ENCODE results near the gene TRMT112. TPM values are rescaled to one million over a fixed set of nuclear protein-coding genes. Genes with fewer than 3 reads are reported as not detected.

TRMT112 gene
- total RNA-seq, 2 donors from 2014 or later, result 171 to 203 TPM

DNA sequence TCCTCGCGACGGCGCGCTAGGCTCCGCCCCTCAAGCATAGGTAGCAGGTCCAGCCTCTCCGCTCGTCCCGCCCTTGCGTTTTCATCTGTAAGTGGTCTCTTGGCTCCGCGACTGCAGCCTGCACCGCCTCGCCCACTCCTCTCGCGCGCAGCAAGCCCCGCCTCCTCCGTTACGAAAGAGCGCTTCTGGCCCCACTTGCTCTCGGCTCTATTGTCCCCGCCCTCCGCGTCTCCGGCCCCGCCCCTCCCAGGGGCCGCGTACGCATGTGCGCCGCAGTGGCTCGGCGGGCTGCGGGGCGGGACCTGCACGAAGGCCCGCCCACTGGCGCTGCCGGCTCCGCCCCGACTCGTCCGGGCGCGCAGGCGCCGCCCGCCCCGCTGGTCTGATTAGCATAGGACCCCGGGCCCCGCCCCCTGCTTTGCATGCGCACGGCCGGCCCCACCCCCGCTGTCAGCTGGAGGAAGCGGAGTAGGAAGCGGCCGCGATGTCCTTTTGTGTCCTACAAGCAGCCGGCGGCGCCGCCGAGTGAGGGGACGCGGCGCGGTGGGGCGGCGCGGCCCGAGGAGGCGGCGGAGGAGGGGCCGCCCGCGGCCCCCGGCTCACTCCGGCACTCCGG is 12.2 kb downstream of the TRMT112 start, which contains the start of gene ESRRA:
TSS of gene ESRRA (plus strand) at position 450 of the 616 bp plus-strand sequence. CDS start 1,656 bp downstream, outside the sequence.
- ATAC-seq (peak; percentile 89 to 93), DNase-seq (ENCODE audit: low spot score) (peak; percentile 100)
- no peaks in the 10 kb centered on the region for H3K9me3 Mint-ChIP-seq
- peak within 1 kb of the TSS; percentile 99 for H3K4me3 Mint-ChIP-seq
- peaks cover 5% of the 10 kb centered on the region for H3K36me3 Mint-ChIP-seq
- peak within 1 kb of the TSS; percentile 88 to 94 for H3K27ac Mint-ChIP-seq
- peaks cover 7 to 8% of the 10 kb centered on the region in 2 donors for H3K27me3 Mint-ChIP-seq
- peaks cover 23 to 31% of the 10 kb centered on the region in 2 donors for H3K4me1 Mint-ChIP-seq (ENCODE audit: low read depth in 2 of 2)

DNA sequence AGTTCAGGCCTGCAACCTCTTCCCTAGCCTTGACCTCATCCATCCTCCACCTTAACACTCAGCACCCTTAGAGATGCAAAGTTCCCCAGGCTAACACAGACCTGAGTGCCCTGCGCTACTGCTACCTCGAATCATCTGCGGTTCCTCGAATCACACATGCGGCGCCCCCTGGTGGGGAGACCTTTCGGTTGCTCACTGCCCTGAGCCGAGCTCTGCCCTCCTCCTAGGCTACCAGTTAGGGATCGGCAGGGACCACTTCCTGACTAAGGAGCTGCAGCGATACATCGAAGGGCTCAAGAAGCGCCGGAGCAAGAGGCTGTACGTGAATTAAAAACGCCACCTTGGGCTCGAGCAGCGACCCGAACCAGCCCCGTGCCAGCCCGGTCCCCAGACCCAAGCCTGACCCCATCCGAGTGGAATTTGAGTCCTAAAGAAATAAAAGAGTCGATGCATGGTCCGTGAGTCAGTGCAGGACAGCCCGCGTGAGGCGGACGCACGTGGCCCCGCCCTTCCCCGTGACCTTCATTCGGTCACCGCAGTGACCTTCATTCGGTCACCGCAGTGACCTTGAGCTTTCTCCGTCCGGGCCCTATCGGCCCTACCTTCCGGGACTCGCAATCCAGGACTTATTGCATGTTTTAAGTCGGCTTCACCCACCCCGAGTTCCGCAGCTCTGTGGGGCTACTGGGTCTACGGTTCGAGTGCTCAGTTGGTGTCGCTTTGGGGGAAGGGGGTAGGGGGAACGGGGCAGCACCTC is 12.9 kb downstream of the TRMT112 start:
- Mint-ChIP-seq H3K27ac (peak overlapping the region; percentile 88 to 93), H3K36me3 (peaks cover 5% of the 10 kb centered on the region), H3K27me3 (peaks cover 10 to 14% of the 10 kb centered on the region in 2 donors), H3K4me3 (peak overlapping the region; percentile 96), H3K9me3 (no peaks in the 10 kb centered on the region), H3K4me1 (ENCODE audit: low read depth in 2 of 2) (peaks cover 27 to 35% of the 10 kb centered on the region in 2 donors)
- DNase-seq (ENCODE audit: low spot score) (peak; percentile 92), ATAC-seq (peak; percentile 46 to 52)

GRCh38 chr11:64304032-64304315 is 13.4 kb downstream of the TRMT112 start:
- Mint-ChIP-seq H3K36me3 (peaks cover 5% of the 10 kb centered on the region), H3K4me3 (peak overlapping the region; percentile 96), H3K9me3 (no peaks in the 10 kb centered on the region), H3K27me3 (peaks cover 10 to 15% of the 10 kb centered on the region in 2 donors), H3K27ac (peak overlapping the region; percentile 88 to 93), H3K4me1 (ENCODE audit: low read depth in 2 of 2) (peaks cover 27 to 35% of the 10 kb centered on the region in 2 donors)
- ATAC-seq (no peak), DNase-seq (ENCODE audit: low spot score) (no peak)

- peaks cover 27 to 35% of the 10 kb centered on the region in 2 donors for H3K4me1 Mint-ChIP-seq (ENCODE audit: low read depth in 2 of 2)
- H3K9me3 Mint-ChIP-seq, result no peaks in the 10 kb centered on the region
- DNase-seq (ENCODE audit: low spot score), result no peak
- H3K36me3 Mint-ChIP-seq, result peaks cover 5% of the 10 kb centered on the region
- no peak for ATAC-seq
- no peak overlapping the region for H3K27ac Mint-ChIP-seq
- peaks cover 10 to 16% of the 10 kb centered on the region in 2 donors for H3K27me3 Mint-ChIP-seq
- H3K4me3 Mint-ChIP-seq, result no peak overlapping the region
These were observed 14.0 kb downstream of the TRMT112 start for GRCh38 chr11:64303109-64304031.

- ATAC-seq (no peak), DNase-seq (ENCODE audit: low spot score) (no peak)
- Mint-ChIP-seq H3K4me3 (peak within 1 kb of the TSS; percentile 75), H3K27me3 (peaks cover 31 to 35% of the 10 kb centered on the region in 2 donors), H3K4me1 (ENCODE audit: low read depth in 2 of 2) (peaks cover 19 to 28% of the 10 kb centered on the region in 2 donors), H3K36me3 (no peaks in the 10 kb centered on the region), H3K27ac (no peak within 1 kb of the TSS), H3K9me3 (no peaks in the 10 kb centered on the region)
These were observed 17.3 kb downstream of the TRMT112 start, which contains the start of gene CATSPERZ for GRCh38 chr11:64299847-64300648. TSS of gene CATSPERZ (plus strand) at chr11:64300358. CDS start at chr11:64300411, 53 bp downstream.

- ATAC-seq, result no peak
- no peak for DNase-seq (ENCODE audit: low spot score)
- peaks cover 16 to 23% of the 10 kb centered on the region in 2 donors for H3K4me1 Mint-ChIP-seq (ENCODE audit: low read depth in 2 of 2)
- peak overlapping the region; percentile 41 for H3K4me3 Mint-ChIP-seq
- H3K36me3 Mint-ChIP-seq, result no peaks in the 10 kb centered on the region
- no peaks in the 10 kb centered on the region for H3K9me3 Mint-ChIP-seq
- H3K27ac Mint-ChIP-seq, result no peak overlapping the region
- H3K27me3 Mint-ChIP-seq, result peaks cover 36 to 41% of the 10 kb centered on the region in 2 donors
These were observed 18.2 kb downstream of the TRMT112 start for GRCh38 chr11:64298966-64299846.

- no peaks in the 10 kb centered on the region for H3K9me3 Mint-ChIP-seq
- no peak for ATAC-seq
- peaks cover 41 to 48% of the 10 kb centered on the region in 2 donors for H3K27me3 Mint-ChIP-seq
- peaks cover 14 to 18% of the 10 kb centered on the region in 2 donors for H3K4me1 Mint-ChIP-seq (ENCODE audit: low read depth in 2 of 2)
- H3K36me3 Mint-ChIP-seq, result no peaks in the 10 kb centered on the region
- no peak overlapping the region for H3K4me3 Mint-ChIP-seq
- no peak for DNase-seq (ENCODE audit: low spot score)
- H3K27ac Mint-ChIP-seq, result no peak overlapping the region
These were observed 19.5 kb downstream of the TRMT112 start for GRCh38 chr11:64297699-64298358.

- no peak overlapping the region for H3K4me3 Mint-ChIP-seq
- no peak for ATAC-seq
- no peak overlapping the region for H3K27ac Mint-ChIP-seq
- H3K27me3 Mint-ChIP-seq, result peaks cover 44 to 51% of the 10 kb centered on the region in 2 donors
- no peaks in the 10 kb centered on the region for H3K9me3 Mint-ChIP-seq
- no peaks in the 10 kb centered on the region for H3K36me3 Mint-ChIP-seq
- DNase-seq (ENCODE audit: low spot score), result no peak
- H3K4me1 Mint-ChIP-seq (ENCODE audit: low read depth in 2 of 2), result peaks cover 17 to 18% of the 10 kb centered on the region in 2 donors
These were observed 20.3 kb downstream of the TRMT112 start for GRCh38 chr11:64296830-64297698.

GRCh38 chr11:64296236-64296635 is 21.1 kb downstream of the TRMT112 start:
- no peak for ATAC-seq
- H3K9me3 Mint-ChIP-seq, result no peaks in the 10 kb centered on the region
- no peaks in the 10 kb centered on the region for H3K36me3 Mint-ChIP-seq
- DNase-seq (ENCODE audit: low spot score), result no peak
- no peak overlapping the region for H3K27ac Mint-ChIP-seq
- peaks cover 44 to 51% of the 10 kb centered on the region in 2 donors for H3K27me3 Mint-ChIP-seq
- no peak overlapping the region for H3K4me3 Mint-ChIP-seq
- H3K4me1 Mint-ChIP-seq (ENCODE audit: low read depth in 2 of 2), result peaks cover 17 to 18% of the 10 kb centered on the region in 2 donors

DNA sequence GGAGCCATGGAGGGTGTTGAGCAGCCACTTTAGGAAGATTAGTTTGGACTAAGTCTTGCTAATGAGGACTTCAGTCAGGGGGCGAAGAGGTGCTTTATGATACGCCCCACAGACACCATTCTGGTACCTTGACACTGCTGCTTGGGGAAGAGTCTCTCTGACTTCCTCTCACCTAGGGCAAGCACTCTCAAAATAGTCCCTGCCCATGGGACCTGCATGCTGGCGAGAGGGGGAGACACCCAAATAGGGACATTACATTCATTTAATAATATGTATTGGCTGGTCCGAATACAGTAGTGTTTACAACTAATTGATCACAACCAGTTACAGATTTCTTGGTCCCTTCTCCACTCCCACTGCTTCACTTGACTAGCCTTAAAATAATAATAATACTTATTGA is 21.6 kb downstream of the TRMT112 start:
- H3K27me3 Mint-ChIP-seq, result peaks cover 43 to 53% of the 10 kb centered on the region in 2 donors
- no peak for ATAC-seq
- DNase-seq (ENCODE audit: low spot score), result no peak
- no peak overlapping the region for H3K27ac Mint-ChIP-seq
- no peak overlapping the region for H3K4me3 Mint-ChIP-seq
- no peaks in the 10 kb centered on the region for H3K9me3 Mint-ChIP-seq
- peaks cover 15 to 17% of the 10 kb centered on the region in 2 donors for H3K4me1 Mint-ChIP-seq (ENCODE audit: low read depth in 2 of 2)
- no peaks in the 10 kb centered on the region for H3K36me3 Mint-ChIP-seq

GRCh38 chr11:64294774-64295173 is 22.6 kb downstream of the TRMT112 start:
- Mint-ChIP-seq H3K4me3 (no peak overlapping the region), H3K27ac (no peak overlapping the region), H3K27me3 (peaks cover 42 to 48% of the 10 kb centered on the region in 2 donors), H3K9me3 (no peaks in the 10 kb centered on the region), H3K4me1 (ENCODE audit: low read depth in 2 of 2) (peaks cover 12 to 14% of the 10 kb centered on the region in 2 donors), H3K36me3 (no peaks in the 10 kb centered on the region)
- DNase-seq (ENCODE audit: low spot score) (no peak), ATAC-seq (no peak)
